ENCODE results near the gene ACOT7.

ACOT7 gene

DNA sequence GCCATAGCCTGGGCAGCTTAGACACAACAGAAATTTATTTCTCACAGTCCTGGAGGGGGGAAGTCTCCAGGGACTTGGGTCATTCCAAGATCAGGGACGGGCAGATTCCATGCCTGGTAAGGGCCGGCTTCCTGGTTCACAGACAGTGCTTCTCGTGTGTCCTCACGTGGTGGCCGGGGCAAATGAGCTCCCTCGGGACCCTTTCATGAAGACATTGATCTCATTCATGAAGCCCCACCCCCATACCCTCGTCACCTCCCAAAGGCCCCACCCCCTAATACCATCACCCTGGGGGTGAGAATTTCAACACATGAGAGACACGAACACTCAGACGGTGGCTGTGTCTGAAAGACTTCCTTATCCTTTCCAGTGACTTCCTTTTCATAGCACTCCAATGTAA lies 51.5 kb downstream of the ACOT7 start:
- Histone ChIP-seq H3K9me2 (replicated peaks; ENCODE audit: insufficient read depth, low read length) (no peaks in the 10 kb centered on the region), H3K27ac (ENCODE audit: low read depth, low read length) (no peak overlapping the region), H3K9me3 (ENCODE audit: insufficient read depth, low read length) (no peaks in the 10 kb centered on the region), H3F3A (ENCODE audit: insufficient read depth) (no peaks in the 10 kb centered on the region), H4K20me1 (ENCODE audit: low read depth, low read length) (no peaks in the 10 kb centered on the region), H3K27me3 (ENCODE audit: low read length) (no peaks in the 10 kb centered on the region), H2AFZ (ENCODE audit: low read depth, low read length, severe bottlenecking) (no peak overlapping the region), H3K9ac (ENCODE audit: low read length) (no peak overlapping the region), H3K79me2 (ENCODE audit: insufficient read depth, low read length) (no peaks in the 10 kb centered on the region), H3K4me3 (ENCODE audit: insufficient read depth, low read length, poor library complexity, severe bottlenecking) (no peak overlapping the region), H3K36me3 (ENCODE audit: low read length) (no peaks in the 10 kb centered on the region), H3K4me2 (ENCODE audit: low read depth, low read length, poor library complexity, severe bottlenecking) (no peak overlapping the region)
- TF ChIP-seq EZH2phosphoT487 (conservative IDR thresholded peaks at IDR 0.05; ENCODE audit: low read length) = no peak
- no peak for TF ChIP-seq CTCF (IDR thresholded peaks at IDR 0.05; ENCODE audit: insufficient read depth, low read length, poor library complexity, severe bottlenecking)

DNA sequence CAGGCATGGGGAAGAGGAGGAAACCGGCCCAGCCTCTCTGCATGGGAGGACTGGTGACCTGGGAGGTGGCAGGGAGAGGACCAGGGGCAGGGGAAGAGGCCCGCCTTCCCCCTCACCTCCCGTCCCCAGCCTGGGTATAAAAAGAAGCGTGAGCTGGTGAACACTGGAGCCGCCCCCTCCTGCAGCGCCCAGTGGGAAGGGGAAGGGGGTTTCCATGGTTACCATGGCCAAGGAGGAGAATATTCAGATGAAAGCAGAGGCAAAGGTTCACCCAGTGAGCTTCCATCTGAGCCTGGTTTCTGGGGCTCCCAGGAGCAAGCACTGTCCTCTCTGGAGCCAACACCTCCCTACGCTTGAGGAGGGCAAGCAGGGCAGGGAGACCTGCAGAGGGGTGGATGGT lies 54.9 kb downstream of the ACOT7 start:
- Histone ChIP-seq H3K9me2 (replicated peaks; ENCODE audit: insufficient read depth, low read length) (no peaks in the 10 kb centered on the region), H3K27ac (ENCODE audit: low read depth, low read length) (no peak overlapping the region), H4K20me1 (ENCODE audit: low read depth, low read length) (no peaks in the 10 kb centered on the region), H3K36me3 (ENCODE audit: low read length) (no peaks in the 10 kb centered on the region), H2AFZ (ENCODE audit: low read depth, low read length, severe bottlenecking) (no peak overlapping the region), H3K9ac (ENCODE audit: low read length) (no peak overlapping the region), H3K4me3 (ENCODE audit: insufficient read depth, low read length, poor library complexity, severe bottlenecking) (no peak overlapping the region), H3K27me3 (ENCODE audit: low read length) (no peaks in the 10 kb centered on the region), H3K9me3 (ENCODE audit: insufficient read depth, low read length) (no peaks in the 10 kb centered on the region), H3K4me2 (ENCODE audit: low read depth, low read length, poor library complexity, severe bottlenecking) (no peak overlapping the region), H3F3A (ENCODE audit: insufficient read depth) (no peaks in the 10 kb centered on the region), H3K79me2 (ENCODE audit: insufficient read depth, low read length) (no peaks in the 10 kb centered on the region)
- TF ChIP-seq CTCF (IDR thresholded peaks at IDR 0.05; ENCODE audit: insufficient read depth, low read length, poor library complexity, severe bottlenecking) (no peak), EZH2phosphoT487 (conservative IDR thresholded peaks at IDR 0.05; ENCODE audit: low read length) (no peak)

- Histone ChIP-seq H3K36me3 (ENCODE audit: low read length) (no peaks in the 10 kb centered on the region), H3K4me3 (ENCODE audit: insufficient read depth, low read length, poor library complexity, severe bottlenecking) (no peak overlapping the region), H4K20me1 (ENCODE audit: low read depth, low read length) (no peaks in the 10 kb centered on the region), H3K27me3 (ENCODE audit: low read length) (no peaks in the 10 kb centered on the region), H3K9me3 (ENCODE audit: insufficient read depth, low read length) (no peaks in the 10 kb centered on the region), H3K27ac (ENCODE audit: low read depth, low read length) (no peak overlapping the region), H2AFZ (ENCODE audit: low read depth, low read length, severe bottlenecking) (no peak overlapping the region), H3K9me2 (replicated peaks; ENCODE audit: insufficient read depth, low read length) (no peaks in the 10 kb centered on the region), H3F3A (ENCODE audit: insufficient read depth) (no peaks in the 10 kb centered on the region), H3K79me2 (ENCODE audit: insufficient read depth, low read length) (no peaks in the 10 kb centered on the region), H3K4me2 (ENCODE audit: low read depth, low read length, poor library complexity, severe bottlenecking) (no peak overlapping the region), H3K9ac (ENCODE audit: low read length) (no peak overlapping the region)
- no peak for TF ChIP-seq EZH2phosphoT487 (conservative IDR thresholded peaks at IDR 0.05; ENCODE audit: low read length)
- TF ChIP-seq CTCF (IDR thresholded peaks at IDR 0.05; ENCODE audit: insufficient read depth, low read length, poor library complexity, severe bottlenecking) = no peak
Observed at GRCh38 chr1:6336776-6337622, 56.6 kb downstream of the ACOT7 start.

Measured in SU-DHL-6 (cell line).